Measurements from ENCODE around the gene GNGT2.

DNA sequence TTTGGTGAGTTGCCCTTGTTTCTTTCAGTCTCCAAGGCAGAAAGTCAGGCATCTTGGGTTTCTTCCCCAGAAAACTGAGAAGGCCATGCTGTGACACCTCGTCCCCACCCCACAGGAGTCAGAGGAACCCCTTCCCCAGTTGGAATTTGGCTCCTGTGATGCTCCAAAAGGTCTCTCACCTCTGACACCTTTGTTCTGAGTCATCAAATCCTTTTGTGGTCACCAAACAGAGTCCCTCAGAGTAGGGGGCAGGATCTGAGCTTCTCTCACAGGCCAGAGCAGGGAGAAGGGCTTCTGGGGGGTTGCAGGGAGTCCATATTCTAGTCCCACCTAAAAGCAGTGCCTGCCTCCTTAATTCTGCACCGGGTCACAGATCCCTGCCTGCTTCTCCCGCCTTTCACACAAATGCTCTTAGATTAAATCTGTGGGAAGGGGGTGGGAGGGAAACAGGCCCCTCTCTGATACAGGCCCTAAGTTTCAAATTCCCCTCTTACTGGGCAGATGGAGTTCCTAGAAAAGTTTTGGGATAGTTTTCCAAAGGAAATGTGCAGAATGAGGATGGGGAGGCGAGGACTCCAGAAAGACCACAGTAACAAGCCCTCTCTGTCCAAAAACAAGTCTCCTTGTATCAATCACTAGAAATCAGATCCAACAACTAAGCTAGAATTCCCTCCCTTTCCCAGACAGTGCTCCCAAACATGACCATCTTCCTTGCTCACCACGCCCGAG, 18.9 kb upstream of the GNGT2 start:
- no peak for TF ChIP-seq POLR2A (IDR thresholded peaks at IDR 0.05)
- TF ChIP-seq, protein P1, sequence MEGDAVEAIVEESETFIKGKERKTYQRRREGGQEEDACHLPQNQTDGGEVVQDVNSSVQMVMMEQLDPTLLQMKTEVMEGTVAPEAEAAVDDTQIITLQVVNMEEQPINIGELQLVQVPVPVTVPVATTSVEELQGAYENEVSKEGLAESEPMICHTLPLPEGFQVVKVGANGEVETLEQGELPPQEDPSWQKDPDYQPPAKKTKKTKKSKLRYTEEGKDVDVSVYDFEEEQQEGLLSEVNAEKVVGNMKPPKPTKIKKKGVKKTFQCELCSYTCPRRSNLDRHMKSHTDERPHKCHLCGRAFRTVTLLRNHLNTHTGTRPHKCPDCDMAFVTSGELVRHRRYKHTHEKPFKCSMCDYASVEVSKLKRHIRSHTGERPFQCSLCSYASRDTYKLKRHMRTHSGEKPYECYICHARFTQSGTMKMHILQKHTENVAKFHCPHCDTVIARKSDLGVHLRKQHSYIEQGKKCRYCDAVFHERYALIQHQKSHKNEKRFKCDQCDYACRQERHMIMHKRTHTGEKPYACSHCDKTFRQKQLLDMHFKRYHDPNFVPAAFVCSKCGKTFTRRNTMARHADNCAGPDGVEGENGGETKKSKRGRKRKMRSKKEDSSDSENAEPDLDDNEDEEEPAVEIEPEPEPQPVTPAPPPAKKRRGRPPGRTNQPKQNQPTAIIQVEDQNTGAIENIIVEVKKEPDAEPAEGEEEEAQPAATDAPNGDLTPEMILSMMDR (IDR thresholded peaks at IDR 0.05): no peak
- TF ChIP-seq EP300 (IDR thresholded peaks at IDR 0.05): no peak
